Panc1 (cell line): Measurements from ENCODE around the gene EXD3. TPM values are rescaled to one million over a fixed set of nuclear protein-coding genes. Genes with fewer than 3 reads are reported as not detected.

ENCODE experiments used
- ATAC-seq: fragments of 200-7000 bp; cut with Tn5 transposase; 2 replicates; pipeline ENCODE4 v1.9.1; 2020; ENCODE audit warnings: mild to moderate bottlenecking, moderate library complexity
- BruUV-seq: library from RNA; stranded (reverse); fragments of 400-500 nt; replicated peaks from 2 replicates; lab custom pipeline; 2021; lab: Mats Ljungman, UMichigan
- CTCF ChIA-PET: fragments of 300-600 bp; sonication (Branson Sonifier 250); formaldehyde crosslinking; loops from one replicate; lab custom pipeline; 2022; ENCODE audit warnings: antibody characterized with exemption; lab: Charles Lee
- POLR2A ChIA-PET: fragments of 300-600 bp; sonication (Branson Sonifier 250); formaldehyde crosslinking; loops from one replicate; lab custom pipeline; 2022; ENCODE audit warnings: antibody characterized with exemption; lab: Charles Lee
- DNase-seq: peaks from one replicate; pipeline ENCODE4 v3.0.0-alpha.2; 2010; ENCODE audit warnings: low read depth, low spot score
- H3K27ac ChIP-seq: 2 replicates; pipeline ENCODE4 v1.5.1; 2011; ENCODE audit warnings: mild to moderate bottlenecking, low read length, inconsistent platforms
- H3K27me3 ChIP-seq: fragments of 200-500 bp; sonication (Bioruptor generic); 2 replicates; pipeline ENCODE4 v1.6.0; 2014; ENCODE audit warnings: low read length, inconsistent platforms; ENCODE audit not compliant: control insufficient read depth, insufficient read depth
- H3K36me3 ChIP-seq: fragments of 200-500 bp; sonication (Bioruptor generic); 2 replicates; pipeline ENCODE4 v1.5.1; 2014; ENCODE audit warnings: inconsistent platforms, mild to moderate bottlenecking, low read length, moderate library complexity; ENCODE audit not compliant: control insufficient read depth, insufficient read depth
- H3K4me1 ChIP-seq: 2 replicates; pipeline ENCODE4 v1.5.1; 2011; ENCODE audit warnings: inconsistent platforms, mild to moderate bottlenecking, low read length, moderate library complexity; ENCODE audit not compliant: control insufficient read depth, insufficient read depth
- H3K4me3 ChIP-seq, 2 experiments: 2 replicates each; pipeline ENCODE4 v1.5.1; 2011 to 2012; ENCODE audit warnings: low read depth in 2 of 2, low read length in 2 of 2, mild to moderate bottlenecking in 2 of 2, inconsistent platforms in 1 of 2, moderate library complexity in 1 of 2
- H3K9me3 ChIP-seq: fragments of 200-500 bp; sonication (Bioruptor generic); 2 replicates; pipeline ENCODE4 v1.5.1; 2014; ENCODE audit warnings: low read depth, mild to moderate bottlenecking, inconsistent platforms, low read length, moderate library complexity; ENCODE audit not compliant: control insufficient read depth, insufficient read depth
- CTCF ChIP-seq: fragments of 450-650 bp; IDR thresholded peaks from 2 replicates; pipeline ENCODE4 v1.5.1; 2017; ENCODE audit warnings: mild to moderate bottlenecking
- POLR2AphosphoS5 ChIP-seq: IDR thresholded peaks from 2 replicates; pipeline ENCODE4 v1.6.1; 2012; ENCODE audit warnings: mild to moderate bottlenecking, low read depth, low read length, moderate library complexity
- REST ChIP-seq, 2 experiments: IDR thresholded peaks; 2 replicates each; pipeline ENCODE4 v1.6.1; 2011 to 2012; ENCODE audit warnings: low read depth in 2 of 2, control low read depth in 1 of 2, low read length in 1 of 2, mild to moderate bottlenecking in 1 of 2, moderate library complexity in 1 of 2; ENCODE audit not compliant: insufficient read depth in 1 of 2
- SIN3A ChIP-seq: IDR thresholded peaks from 2 replicates; pipeline ENCODE4 v1.6.1; 2012; ENCODE audit warnings: low read depth, mild to moderate bottlenecking, low read length, moderate library complexity, borderline replicate concordance; ENCODE audit not compliant: insufficient read depth
- TCF7L2 ChIP-seq: IDR thresholded peaks from 2 replicates; pipeline ENCODE4 v1.6.1; 2011; ENCODE audit warnings: mild to moderate bottlenecking, low read depth, low read length, inconsistent platforms
- in situ Hi-C: cut with HindIII; loops from 2 replicates; pipeline ENCODE4 v1.10.0; 2016; ENCODE audit warnings: low sequenced_read_pairs, low pct_unique_long_range_greater_than_20kb
- intact Hi-C: fragments of 100-400 bp; cut with micrococcal nuclease; formaldehyde crosslinking; loops from one replicate; pipeline ENCODE4 v1.10.0; 2022; ENCODE audit not compliant: unreplicated experiment
- total RNA-seq: library from RNA; stranded (reverse); gene quantifications from one replicate; pipeline ENCODE4 v1.2.1, GENCODE V29; 2021; ENCODE audit not compliant: unreplicated experiment

Gene EXD3
- total RNA-seq, 1 experiment from 2014 or later: 9.2 TPM

- no peak overlapping the region for H3K4me3 ChIP-seq
- BruUV-seq: no TSS peak
- intact Hi-C loops (no loop called here), in situ Hi-C loops (no loop called here)
- CTCF ChIA-PET: no interaction called here
- no peak for ATAC-seq
- H3K27me3 ChIP-seq: no peaks in the 10 kb centered on the region
- H3K4me1 ChIP-seq: no peaks in the 10 kb centered on the region
- H3K36me3 ChIP-seq: no peaks in the 10 kb centered on the region
- DNase-seq: no peak
- no peaks in the 10 kb centered on the region for H3K9me3 ChIP-seq
- H3K27ac ChIP-seq: no peak overlapping the region
- POLR2A ChIA-PET: interaction anchor here (0.7 kb wide), 1 partner anchor 10 kb away, joined by 9 read pairs; the partner anchor contains the start of gene TOR4A
- no peak for TF ChIP-seq SIN3A
- no peak for TF ChIP-seq REST (IDR thresholded peaks at IDR 0.05; ENCODE audit: insufficient read depth in 1 of 2, low read depth in 2 of 2, low read length in 1 of 2)
- no peak for TF ChIP-seq POLR2AphosphoS5
- no peak for TF ChIP-seq CTCF
- TF ChIP-seq TCF7L2: no peak
These were observed 156.1 kb downstream of the EXD3 start for GRCh38 chr9:137266585-137267453.

GRCh38 chr9:137266162-137266527 lies 156.8 kb downstream of the EXD3 start:
- ATAC-seq (no peak), DNase-seq (no peak)
- no peak overlapping the region for H3K27ac ChIP-seq
- H3K4me1 ChIP-seq: no peaks in the 10 kb centered on the region
- H3K36me3 ChIP-seq: no peaks in the 10 kb centered on the region
- H3K9me3 ChIP-seq: no peaks in the 10 kb centered on the region
- intact Hi-C loops (no loop called here), in situ Hi-C loops (no loop called here)
- no peak overlapping the region for H3K4me3 ChIP-seq
- ChIA-PET CTCF (interaction anchor here (0.6 kb wide), 1 partner anchor 18 kb away, joined by 3 read pairs; no protein-coding TSS in a partner anchor), POLR2A (no interaction called here)
- BruUV-seq: no TSS peak
- no peak for TF ChIP-seq SIN3A
- TF ChIP-seq CTCF: no peak
- no peak for TF ChIP-seq REST (IDR thresholded peaks at IDR 0.05; ENCODE audit: insufficient read depth in 1 of 2, low read depth in 2 of 2, low read length in 1 of 2)
- no peak for TF ChIP-seq TCF7L2
- no peak for TF ChIP-seq POLR2AphosphoS5
- no peaks in the 10 kb centered on the region for H3K27me3 ChIP-seq
